GM19023 (cell line): ENCODE results near the gene MXD4.
"Not testable (repeated sequence)": the region's sequence is repeated elsewhere in the genome, so short reads cannot be mapped to it uniquely, and the experiment has no call there.

ENCODE experiments used
- ATAC-seq: cut with Tn5 transposase; IDR thresholded peaks from one replicate; pipeline ENCODE4 v1.9.1; 2021; ENCODE audit warnings: mild to moderate bottlenecking, moderate library complexity; ENCODE audit not compliant: unreplicated experiment

Gene MXD4

GRCh38 chr4:2241003-2241402 is 20.9 kb downstream of the MXD4 start:
- no peak for ATAC-seq

GRCh38 chr4:2236944-2237666 is 24.8 kb downstream of the MXD4 start:
- no peak for ATAC-seq

- ATAC-seq, result no peak
These were observed 30.8 kb downstream of the MXD4 start for GRCh38 chr4:2231082-2231481.

GRCh38 chr4:2226261-2226660 is 35.6 kb downstream of the MXD4 start:
- no peak for ATAC-seq

GRCh38 chr4:2222838-2223237 is 39.1 kb downstream of the MXD4 start:
- ATAC-seq, result no peak

GRCh38 chr4:2221378-2221777 is 40.5 kb downstream of the MXD4 start:
- not testable (repeated sequence) for ATAC-seq

- no peak for ATAC-seq
These were observed 41.8 kb downstream of the MXD4 start for GRCh38 chr4:2220016-2220630.

- ATAC-seq, result no peak
These were observed 42.6 kb downstream of the MXD4 start for GRCh38 chr4:2219233-2219760.

- ATAC-seq, result no peak
These were observed 43.5 kb downstream of the MXD4 start for GRCh38 chr4:2218436-2218835.

- no peak for ATAC-seq
These were observed 44.2 kb downstream of the MXD4 start for GRCh38 chr4:2217726-2218125.

GRCh38 chr4:2212831-2213230 is 49.1 kb downstream of the MXD4 start:
- no peak for ATAC-seq

- ATAC-seq, result not testable (repeated sequence)
These were observed 59.1 kb downstream of the MXD4 start for GRCh38 chr4:2202789-2203188.
